Suprapubic skin (tissue), 4 donors: Measurements from ENCODE around the gene PSPH. TPM values are rescaled to one million over a fixed set of nuclear protein-coding genes. Genes with fewer than 3 reads are reported as not detected.
A peak's percentile ranks its signal among the peaks of the same experiment; 100 is the strongest.

Source experiments
- DNase-seq, 2 donors: peaks; one replicate each; pipeline ENCODE4 v3.0.0-alpha.2; 2019; ENCODE audit warnings: low spot score in 2 of 2
- H3K27ac ChIP-seq: fragments of 200-600 bp; sonication (generic); one replicate; pipeline ENCODE4 v1.5.1; 2019
- H3K27me3 ChIP-seq: fragments of 200-600 bp; sonication (generic); one replicate; pipeline ENCODE4 v1.5.1; 2019
- H3K36me3 ChIP-seq: fragments of 200-600 bp; sonication (generic); one replicate; pipeline ENCODE4 v1.5.1; 2019
- H3K4me1 ChIP-seq: fragments of 200-600 bp; sonication (generic); one replicate; pipeline ENCODE4 v1.5.1; 2019
- H3K4me3 ChIP-seq: fragments of 200-600 bp; sonication (generic); one replicate; pipeline ENCODE4 v1.5.1; 2019; ENCODE audit warnings: mild to moderate bottlenecking
- H3K9me3 ChIP-seq: fragments of 200-600 bp; sonication (generic); one replicate; pipeline ENCODE4 v1.5.1; 2019
- EP300 ChIP-seq: sonication (generic); formaldehyde crosslinking; IDR thresholded peaks from one replicate; pipeline ENCODE4 v1.6.1; 2017; ENCODE audit warnings: antibody characterized with exemption
- POLR2A ChIP-seq, 2 donors: fragments of 450-650 bp; IDR thresholded peaks; one replicate each; pipeline ENCODE4 v1.6.1; 2017; ENCODE audit warnings: antibody characterized with exemption in 2 of 2, mild to moderate bottlenecking in 2 of 2, moderate library complexity in 2 of 2
- POLR2AphosphoS5 ChIP-seq, 3 donors: sonication (generic); formaldehyde crosslinking; IDR thresholded peaks; one replicate each; pipeline ENCODE4 v1.6.1; 2017; ENCODE audit warnings: antibody characterized with exemption in 3 of 3
- WGBS: methylation state at CpG from one replicate; pipeline ENCODE4 v1.1.5; 2018; 5-methylcytosine and 5-hydroxymethylcytosine counted together
- total RNA-seq, 4 donors: library from RNA; depleted of rRNA; stranded (reverse); fragments of >200 nt; gene quantifications; one replicate each; pipeline ENCODE4 v1.1.0, GENCODE V29; 2016
- TF ChIP-seq, protein P1 (sequence below), 2 donors: fragments of 200-600 bp in 1 of 2; fragments of 450-650 bp in 1 of 2; sonication (generic) in 1 of 2; IDR thresholded peaks; one replicate each; pipeline ENCODE4 v1.5.1; 2016 to 2019; ENCODE audit warnings: antibody characterized with exemption in 2 of 2, mild to moderate bottlenecking in 1 of 2, moderate library complexity in 1 of 2

Gene PSPH
- total RNA-seq, 4 donors from 2014 or later = 4.1 to 19.2 (median 14.1) TPM

DNA sequence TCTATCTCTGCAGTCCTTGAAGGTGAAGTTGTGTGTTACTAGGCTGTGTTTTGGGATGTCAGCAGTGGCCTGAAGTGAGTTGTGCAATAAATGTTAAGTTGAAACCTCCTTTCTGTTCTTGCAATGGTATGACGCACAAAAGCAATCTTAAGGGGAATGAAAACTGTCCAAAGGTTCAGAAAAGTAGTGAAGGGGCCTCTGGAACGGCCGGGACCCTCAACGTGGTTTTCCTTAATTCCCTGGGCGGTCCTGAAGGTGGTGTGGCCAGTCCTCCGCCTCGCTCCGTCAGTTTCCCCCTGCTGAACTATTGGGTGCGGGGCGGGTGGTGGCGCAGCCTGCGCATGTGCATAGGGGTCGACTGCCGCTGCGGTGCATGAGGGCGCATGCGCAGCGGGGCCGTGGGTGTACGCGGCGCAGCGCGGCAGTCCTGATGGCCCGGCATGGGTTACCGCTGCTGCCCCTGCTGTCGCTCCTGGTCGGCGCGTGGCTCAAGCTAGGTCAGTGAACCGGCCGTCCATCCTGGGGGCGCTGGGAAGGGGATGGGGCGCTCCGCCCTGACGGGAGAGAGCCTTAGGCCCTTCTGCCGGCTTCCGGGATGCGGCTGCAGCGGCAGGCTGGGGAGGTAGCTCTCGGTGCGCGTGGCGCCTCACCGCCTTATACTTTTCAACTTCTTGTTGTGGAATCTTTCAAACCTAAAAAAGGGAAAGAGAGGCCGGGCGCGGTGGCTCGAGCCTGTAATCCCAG lies 12.8 kb upstream of the PSPH start, which contains the start of gene SUMF2:
Gene SUMF2 (plus strand): TSS at position 405 of the 744 bp plus-strand sequence. CDS start 26 bp downstream, at position 431.
- peak in 2 of 3 donors; percentile 57 to 86 for TF ChIP-seq POLR2AphosphoS5 (IDR thresholded peaks at IDR 0.05)
- TF ChIP-seq, protein P1, sequence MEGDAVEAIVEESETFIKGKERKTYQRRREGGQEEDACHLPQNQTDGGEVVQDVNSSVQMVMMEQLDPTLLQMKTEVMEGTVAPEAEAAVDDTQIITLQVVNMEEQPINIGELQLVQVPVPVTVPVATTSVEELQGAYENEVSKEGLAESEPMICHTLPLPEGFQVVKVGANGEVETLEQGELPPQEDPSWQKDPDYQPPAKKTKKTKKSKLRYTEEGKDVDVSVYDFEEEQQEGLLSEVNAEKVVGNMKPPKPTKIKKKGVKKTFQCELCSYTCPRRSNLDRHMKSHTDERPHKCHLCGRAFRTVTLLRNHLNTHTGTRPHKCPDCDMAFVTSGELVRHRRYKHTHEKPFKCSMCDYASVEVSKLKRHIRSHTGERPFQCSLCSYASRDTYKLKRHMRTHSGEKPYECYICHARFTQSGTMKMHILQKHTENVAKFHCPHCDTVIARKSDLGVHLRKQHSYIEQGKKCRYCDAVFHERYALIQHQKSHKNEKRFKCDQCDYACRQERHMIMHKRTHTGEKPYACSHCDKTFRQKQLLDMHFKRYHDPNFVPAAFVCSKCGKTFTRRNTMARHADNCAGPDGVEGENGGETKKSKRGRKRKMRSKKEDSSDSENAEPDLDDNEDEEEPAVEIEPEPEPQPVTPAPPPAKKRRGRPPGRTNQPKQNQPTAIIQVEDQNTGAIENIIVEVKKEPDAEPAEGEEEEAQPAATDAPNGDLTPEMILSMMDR (IDR thresholded peaks at IDR 0.05) = no peak
- TF ChIP-seq POLR2A (IDR thresholded peaks at IDR 0.05) = peak in 1 of 2 donors; percentile 81
- no peak for TF ChIP-seq EP300
- H3K4me3 ChIP-seq = peak within 1 kb of the TSS; percentile 87
- no peaks in the 10 kb centered on the region for H3K27me3 ChIP-seq
- WGBS = 0% methylated on average over 15 of the region's 49 CpGs
- H3K36me3 ChIP-seq = peaks cover 46% of the 10 kb centered on the region
- peaks cover 17% of the 10 kb centered on the region for H3K4me1 ChIP-seq
- peak; percentile 92 to 93 for DNase-seq
- no peaks in the 10 kb centered on the region for H3K9me3 ChIP-seq
- peak within 1 kb of the TSS; percentile 94 for H3K27ac ChIP-seq

DNA sequence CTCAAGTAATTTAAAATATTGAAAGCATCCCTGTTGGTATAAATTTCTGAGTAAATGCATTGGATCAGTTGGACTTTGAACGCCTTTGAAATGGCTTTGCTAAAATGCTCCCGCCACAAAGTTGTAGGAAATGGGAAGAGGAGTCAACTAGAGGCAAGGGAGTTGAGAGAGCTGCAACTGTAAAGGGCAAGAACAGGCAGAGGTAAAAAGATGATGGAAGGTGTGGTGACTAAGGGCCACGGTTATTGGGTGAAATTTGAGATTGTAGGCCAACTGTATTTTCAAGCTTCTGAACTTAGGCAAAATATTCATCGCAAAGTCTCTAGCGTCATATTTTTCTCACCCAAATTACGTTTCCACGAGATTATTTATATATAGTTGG lies 12.2 kb upstream of the PSPH start:
- peaks cover 46% of the 10 kb centered on the region for H3K36me3 ChIP-seq
- TF ChIP-seq, protein P1 (IDR thresholded peaks at IDR 0.05) = no peak
- TF ChIP-seq POLR2A (IDR thresholded peaks at IDR 0.05) (no peak), EP300 (no peak), POLR2AphosphoS5 (IDR thresholded peaks at IDR 0.05) (no peak)
- peak overlapping the region; percentile 94 for H3K27ac ChIP-seq
- H3K4me3 ChIP-seq = peak overlapping the region; percentile 87
- H3K9me3 ChIP-seq = no peaks in the 10 kb centered on the region
- no peak for DNase-seq
- 63% methylated on average over 7 of the region's 7 CpGs for WGBS
- H3K4me1 ChIP-seq = peaks cover 17% of the 10 kb centered on the region
- H3K27me3 ChIP-seq = no peaks in the 10 kb centered on the region

DNA sequence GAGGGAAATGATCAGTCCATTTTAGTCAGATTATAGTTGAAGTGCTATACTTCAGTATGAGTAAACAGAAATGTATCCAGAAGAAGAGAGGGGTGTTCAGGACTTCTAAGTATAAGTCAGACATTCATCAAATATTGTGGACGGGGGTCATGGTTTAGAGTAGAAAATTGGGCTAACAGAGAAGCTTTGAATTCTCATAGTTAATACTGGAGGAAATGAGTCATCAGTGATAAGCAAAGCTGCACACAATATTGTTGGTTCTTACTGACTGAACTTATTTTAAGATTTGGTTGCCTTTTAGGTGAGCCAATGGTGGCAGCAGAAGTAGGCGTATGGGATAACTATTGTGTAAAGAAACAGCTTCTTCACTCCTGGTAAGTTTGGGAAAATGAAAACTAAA lies 11.1 kb upstream of the PSPH start:
- no peak overlapping the region for H3K4me3 ChIP-seq
- no peaks in the 10 kb centered on the region for H3K9me3 ChIP-seq
- H3K36me3 ChIP-seq = peaks cover 56% of the 10 kb centered on the region
- TF ChIP-seq POLR2A (IDR thresholded peaks at IDR 0.05) (no peak), POLR2AphosphoS5 (IDR thresholded peaks at IDR 0.05) (no peak), EP300 (no peak)
- TF ChIP-seq, protein P1 (IDR thresholded peaks at IDR 0.05) = no peak
- H3K4me1 ChIP-seq = peaks cover 17% of the 10 kb centered on the region
- DNase-seq = no peak
- H3K27ac ChIP-seq = no peak overlapping the region
- 90% methylated on average over 2 of the region's 2 CpGs for WGBS
- H3K27me3 ChIP-seq = no peaks in the 10 kb centered on the region

DNA sequence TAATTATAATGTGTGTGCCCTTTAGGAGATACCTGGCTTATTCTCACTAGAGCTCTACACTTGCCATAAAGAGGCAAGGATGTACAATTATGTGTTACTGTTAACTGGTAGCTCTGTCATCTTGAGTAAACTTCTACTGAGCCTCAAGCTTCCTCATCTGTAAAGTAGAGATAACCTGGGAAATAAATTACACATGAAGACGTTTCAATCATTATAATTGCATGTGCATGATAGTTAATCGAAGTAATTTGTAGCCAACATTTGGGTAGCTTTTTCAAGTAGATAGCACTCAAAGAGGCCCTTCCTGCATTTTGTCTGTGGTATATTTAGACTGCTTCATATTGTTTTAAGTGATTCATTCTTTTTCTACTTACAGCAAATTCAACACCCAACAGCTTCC lies 2.7 kb upstream of the PSPH start:
- Histone ChIP-seq H3K4me3 (no peak overlapping the region), H3K27me3 (no peaks in the 10 kb centered on the region), H3K4me1 (peaks cover 23% of the 10 kb centered on the region), H3K27ac (no peak overlapping the region), H3K36me3 (peaks cover 63% of the 10 kb centered on the region), H3K9me3 (no peaks in the 10 kb centered on the region)
- 85% methylated on average over 2 of the region's 2 CpGs for WGBS
- no peak for DNase-seq
- no peak for TF ChIP-seq EP300
- no peak for TF ChIP-seq POLR2A (IDR thresholded peaks at IDR 0.05)
- TF ChIP-seq POLR2AphosphoS5 (IDR thresholded peaks at IDR 0.05) = no peak
- TF ChIP-seq, protein P1 (IDR thresholded peaks at IDR 0.05) = no peak

- Histone ChIP-seq H3K27ac (no peak overlapping the region), H3K4me3 (no peak overlapping the region), H3K36me3 (peaks cover 57% of the 10 kb centered on the region), H3K27me3 (no peaks in the 10 kb centered on the region), H3K9me3 (no peaks in the 10 kb centered on the region), H3K4me1 (peaks cover 23% of the 10 kb centered on the region)
- TF ChIP-seq POLR2AphosphoS5 (IDR thresholded peaks at IDR 0.05) (no peak), POLR2A (IDR thresholded peaks at IDR 0.05) (no peak), EP300 (no peak)
- TF ChIP-seq, protein P1 (IDR thresholded peaks at IDR 0.05) = no peak
- WGBS = 76% methylated on average over 9 of the region's 9 CpGs
- DNase-seq = no peak
Observed at GRCh38 chr7:56053379-56053778, 2.1 kb upstream of the PSPH start.
